H1 (cell line): ENCODE results near the gene FAM209A. TPM values are rescaled to one million over a fixed set of nuclear protein-coding genes. Genes with fewer than 3 reads are reported as not detected.

ENCODE experiments used
- TBP ChIP-seq: IDR thresholded peaks from 2 replicates; pipeline ENCODE4 v1.6.1; 2011; ENCODE audit warnings: low read depth, low read length, improper control_type of control experiment
- polyA plus RNA-seq, 7 experiments: library from polyadenylated mRNA; depleted of rRNA in 3 of 7; stranded (reverse) in 5 of 7; unstranded in 2 of 7; fragments of >200 nt in 5 of 7; fragments of 200-250 nt in 2 of 7; gene quantifications; 1 replicate in 5 of 7; 2 replicates in 1 of 7; 4 replicates in 1 of 7; pipeline versions ENCODE4 v1.2.1 to v1.2.3, GENCODE V29; 2011 to 2013; ENCODE audit warnings: missing spikeins in 2 of 7, mixed read lengths in 2 of 7
- total RNA-seq: library from RNA; stranded (reverse); fragmentation: NEBNext Ultra II Directional; extraction: Animal tissue kit (Norgen Biotek cat#: 25700); gene quantifications from 2 replicates; pipeline ENCODE4 v1.2.1, GENCODE V29; 2021

Gene FAM209A
- total and polyA plus RNA-seq, 2 of the 8 experiments (the other 6 are each of a cell fraction or from before 2014, with no cell fraction given), result 0.15 TPM; not detected in 1

GRCh38 chr20:56501116-56501515 lies 23.4 kb upstream of the FAM209A start (continued):
- no peak for TF ChIP-seq TBP
